GM21447 (cell line): ENCODE results near the gene SH3BP2.

Source experiments
- ATAC-seq: cut with Tn5 transposase; IDR thresholded peaks from one replicate; pipeline ENCODE4 v1.9.1; 2021; ENCODE audit not compliant: unreplicated experiment

Gene SH3BP2

DNA sequence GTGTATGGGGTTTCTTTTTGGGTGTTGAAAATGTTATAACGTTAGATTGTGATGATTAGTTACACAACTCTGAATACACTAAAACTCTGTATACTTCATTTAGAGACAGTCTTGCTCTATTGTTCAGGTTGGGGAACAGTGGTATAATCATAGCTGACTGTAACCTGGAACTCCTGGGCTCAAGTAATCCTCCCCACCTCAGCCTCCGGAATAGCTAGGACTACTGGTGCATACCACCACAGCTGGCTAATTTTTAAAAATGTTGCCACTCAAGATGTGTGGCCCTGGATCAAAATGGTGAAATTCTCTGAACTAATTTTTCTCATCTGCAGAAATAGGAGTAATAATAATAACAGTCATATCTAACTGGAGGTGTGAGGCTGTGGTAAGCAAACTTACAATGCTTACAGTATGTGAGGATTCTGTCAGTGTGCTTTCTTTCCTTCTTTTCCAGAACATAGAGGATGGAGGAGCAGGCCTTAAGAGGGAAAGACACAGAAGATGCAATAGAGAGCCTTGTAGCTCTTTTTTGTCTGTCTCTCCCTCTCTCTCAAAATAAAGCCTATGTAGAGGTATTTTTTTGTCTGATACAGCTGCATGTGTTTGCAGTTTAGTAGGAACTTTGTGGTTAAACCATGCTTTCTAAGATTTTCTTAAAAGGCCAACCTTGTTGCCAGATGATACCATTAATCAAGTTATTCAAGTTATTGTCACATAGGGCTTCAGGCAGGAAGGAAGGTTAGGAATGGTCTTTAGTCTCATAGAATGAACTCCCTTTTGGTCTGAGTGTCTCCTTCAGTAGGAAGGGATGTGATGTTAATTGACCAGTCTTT lies 58.3 kb downstream of the SH3BP2 start:
- ATAC-seq = no peak

DNA sequence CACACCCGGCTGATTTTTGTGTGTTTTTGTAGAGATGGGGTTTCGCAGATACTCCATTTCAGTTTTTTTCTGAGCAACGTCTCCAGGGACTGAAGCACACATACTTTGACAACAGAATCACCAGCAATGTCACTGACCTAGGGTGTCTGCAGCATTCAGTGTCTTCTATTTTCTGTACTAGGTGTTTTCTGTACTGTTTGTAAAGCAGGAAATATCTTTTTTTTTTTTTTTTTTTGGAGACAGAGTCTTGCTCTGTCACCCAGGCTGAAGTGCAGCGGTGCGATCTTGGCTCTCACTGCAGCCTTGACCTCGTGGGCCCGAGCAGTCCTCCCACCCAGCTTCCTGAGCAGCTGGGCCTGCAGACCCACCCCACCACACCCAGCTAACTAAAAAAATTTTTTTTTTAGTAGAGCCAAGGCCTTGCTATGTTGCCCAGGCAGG lies 59.6 kb downstream of the SH3BP2 start:
- ATAC-seq = peak; percentile 72

DNA sequence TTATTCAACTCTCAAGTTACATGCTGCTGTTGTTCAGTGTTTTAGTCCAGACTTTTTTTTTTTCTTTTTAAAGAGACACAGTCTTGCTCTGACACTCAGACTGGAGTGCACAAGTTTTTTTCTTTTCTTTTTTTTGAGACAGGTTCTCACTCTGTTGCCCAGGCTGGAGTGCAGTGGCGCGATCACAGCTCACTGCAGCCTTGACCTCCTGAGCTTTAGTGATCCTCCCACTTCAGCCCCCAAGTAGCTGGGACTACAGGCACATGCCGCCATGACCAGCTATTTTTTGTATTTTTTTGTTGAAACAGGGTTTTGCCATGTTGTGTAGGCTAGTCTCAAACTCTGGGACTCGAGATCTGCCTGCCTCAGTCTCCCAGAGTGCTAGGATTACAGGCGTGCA lies 62.7 kb downstream of the SH3BP2 start:
- no peak for ATAC-seq

DNA sequence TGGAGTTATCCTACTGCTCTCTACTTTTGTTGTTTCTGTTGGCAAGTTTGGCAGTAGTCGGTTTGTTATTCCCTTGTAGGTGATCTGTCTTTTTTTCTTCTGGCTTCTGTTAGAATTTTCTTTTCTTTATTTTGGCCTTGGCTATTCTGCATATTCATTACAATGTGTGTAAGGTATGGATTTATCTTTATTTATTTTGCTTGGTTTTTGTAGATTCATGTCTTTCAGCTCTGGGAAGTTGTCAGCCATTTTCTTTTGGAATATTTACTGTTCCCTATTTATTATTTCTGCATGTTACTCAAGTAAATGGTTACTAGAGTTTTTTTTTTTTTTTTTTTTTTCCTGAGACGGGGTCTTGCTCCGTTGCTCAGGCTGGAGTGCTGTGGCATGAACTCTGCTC lies 63.4 kb downstream of the SH3BP2 start:
- ATAC-seq = no peak

DNA sequence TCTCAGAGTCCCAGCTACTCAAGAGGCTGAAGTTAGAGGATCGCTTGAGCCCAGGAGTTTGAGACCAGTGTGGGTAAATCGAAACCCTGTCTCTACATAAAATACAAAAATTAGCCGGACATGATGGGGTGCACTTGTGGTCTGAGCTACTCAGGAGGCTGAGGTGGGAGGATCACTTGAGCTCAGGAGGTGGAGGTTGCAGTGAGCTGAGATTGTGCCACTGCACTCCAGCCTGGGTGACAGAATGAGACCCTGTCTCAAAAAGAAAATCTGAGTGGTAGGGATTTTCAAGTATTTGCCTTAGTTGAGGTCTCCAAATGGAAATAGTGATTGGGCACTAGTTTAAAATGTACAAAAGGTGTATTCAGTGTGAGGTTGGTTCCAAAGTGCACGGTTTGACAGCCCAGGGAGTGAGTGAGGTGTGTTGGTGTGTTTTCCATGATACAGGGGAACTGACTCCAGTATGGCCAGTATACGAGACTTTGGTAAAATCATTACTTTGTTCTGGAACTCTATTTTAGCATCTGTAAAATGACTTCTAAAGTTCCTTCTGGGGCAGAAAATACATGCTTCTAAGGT lies 64.6 kb downstream of the SH3BP2 start:
- ATAC-seq = no peak

DNA sequence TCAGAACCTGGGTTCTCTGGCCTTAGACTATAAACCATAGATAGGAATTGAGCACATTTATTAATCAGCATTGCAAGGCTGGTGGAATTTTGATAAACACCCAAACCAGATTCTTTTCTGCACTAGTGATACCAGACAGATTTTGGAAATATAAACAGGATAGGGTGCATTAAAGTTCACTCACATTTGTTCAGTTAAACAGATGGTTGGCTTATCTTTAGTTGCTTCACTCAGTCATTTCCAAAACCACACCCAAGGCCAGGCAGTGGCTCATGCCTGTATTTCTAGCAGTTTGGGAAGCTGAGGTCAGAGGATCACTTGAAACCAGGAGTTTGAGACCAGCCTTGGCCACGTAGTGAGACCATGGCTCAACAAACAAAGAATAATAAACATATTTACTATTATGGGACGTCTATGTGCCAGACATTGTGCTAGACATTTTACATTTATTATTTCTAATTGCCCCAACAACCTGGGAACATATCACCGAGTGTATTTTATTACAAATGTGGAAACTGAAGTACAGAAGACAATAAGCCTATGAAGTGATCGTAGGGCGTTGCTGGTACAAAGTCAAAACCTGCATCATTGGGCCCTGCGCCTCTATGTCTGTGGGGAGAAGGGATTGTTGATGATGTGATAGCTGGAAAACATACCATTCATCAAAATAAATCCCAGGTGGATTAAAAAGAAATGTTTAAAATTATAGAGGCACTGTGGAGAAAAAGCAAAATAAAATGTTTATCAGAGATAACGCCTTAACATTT lies 65.7 kb downstream of the SH3BP2 start:
- ATAC-seq = no peak

DNA sequence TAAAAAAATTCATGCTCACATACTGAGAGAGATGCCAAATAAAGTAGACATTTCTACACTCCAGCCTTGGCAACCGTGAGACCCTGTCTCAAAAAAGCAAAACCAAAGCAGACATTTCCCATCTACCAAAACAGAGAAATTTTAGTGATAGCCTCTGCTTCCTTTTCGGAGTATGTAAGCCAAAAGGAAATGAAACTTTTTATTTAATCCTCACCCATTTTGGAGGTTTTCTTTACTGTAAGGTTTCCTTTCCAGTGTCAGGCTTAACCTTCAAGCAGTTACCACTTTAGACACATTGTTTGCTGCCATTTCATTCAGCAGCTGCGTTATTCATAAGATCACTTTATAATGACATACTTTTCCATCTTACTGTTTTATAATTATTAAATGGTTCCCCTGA lies 66.6 kb downstream of the SH3BP2 start:
- no peak for ATAC-seq

DNA sequence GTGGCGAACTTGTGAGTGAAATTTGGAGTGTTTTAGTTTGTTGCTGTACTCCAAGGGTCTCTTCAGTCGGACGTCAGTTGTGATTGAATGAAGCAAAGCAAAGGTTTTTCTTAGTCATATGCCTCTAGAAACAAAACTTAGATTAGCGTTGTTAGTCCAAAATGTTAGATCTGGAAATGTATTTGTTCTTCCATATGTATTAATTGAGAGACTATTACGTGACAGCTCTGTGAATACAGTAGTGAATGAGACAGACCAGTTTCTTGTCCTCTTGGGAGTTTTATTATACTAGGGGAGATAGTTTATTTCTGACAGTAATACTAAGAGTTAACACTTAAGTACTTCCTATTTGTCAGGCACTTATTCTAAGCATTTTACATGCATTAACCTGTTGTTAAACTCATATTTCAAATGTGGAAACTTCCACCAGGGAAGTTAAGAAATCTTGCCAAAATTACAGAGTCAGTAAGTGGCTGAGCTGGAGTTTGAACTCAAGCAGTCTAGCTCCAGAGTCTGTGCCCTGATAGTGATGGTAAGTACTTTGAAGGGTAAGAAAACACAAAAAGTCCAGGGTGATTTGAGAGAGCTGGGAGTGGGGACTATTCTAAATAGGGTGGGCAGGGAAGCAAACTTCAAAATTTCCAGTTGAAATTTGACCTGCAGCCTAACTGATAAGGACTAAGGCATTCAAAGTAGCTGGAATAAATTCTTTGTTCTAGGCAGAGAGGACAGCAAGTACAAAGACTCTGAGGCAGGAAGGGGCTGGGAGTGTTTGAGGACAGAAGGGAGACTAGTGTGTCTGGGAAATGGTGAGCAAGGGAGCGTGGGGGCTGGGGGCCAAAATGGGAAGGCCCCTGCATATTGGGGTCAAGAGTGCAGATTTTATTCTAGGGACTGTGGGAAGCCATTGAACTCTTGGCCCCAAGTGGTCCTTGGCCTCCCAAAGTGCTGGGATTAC lies 67.8 kb downstream of the SH3BP2 start:
- no peak for ATAC-seq

DNA sequence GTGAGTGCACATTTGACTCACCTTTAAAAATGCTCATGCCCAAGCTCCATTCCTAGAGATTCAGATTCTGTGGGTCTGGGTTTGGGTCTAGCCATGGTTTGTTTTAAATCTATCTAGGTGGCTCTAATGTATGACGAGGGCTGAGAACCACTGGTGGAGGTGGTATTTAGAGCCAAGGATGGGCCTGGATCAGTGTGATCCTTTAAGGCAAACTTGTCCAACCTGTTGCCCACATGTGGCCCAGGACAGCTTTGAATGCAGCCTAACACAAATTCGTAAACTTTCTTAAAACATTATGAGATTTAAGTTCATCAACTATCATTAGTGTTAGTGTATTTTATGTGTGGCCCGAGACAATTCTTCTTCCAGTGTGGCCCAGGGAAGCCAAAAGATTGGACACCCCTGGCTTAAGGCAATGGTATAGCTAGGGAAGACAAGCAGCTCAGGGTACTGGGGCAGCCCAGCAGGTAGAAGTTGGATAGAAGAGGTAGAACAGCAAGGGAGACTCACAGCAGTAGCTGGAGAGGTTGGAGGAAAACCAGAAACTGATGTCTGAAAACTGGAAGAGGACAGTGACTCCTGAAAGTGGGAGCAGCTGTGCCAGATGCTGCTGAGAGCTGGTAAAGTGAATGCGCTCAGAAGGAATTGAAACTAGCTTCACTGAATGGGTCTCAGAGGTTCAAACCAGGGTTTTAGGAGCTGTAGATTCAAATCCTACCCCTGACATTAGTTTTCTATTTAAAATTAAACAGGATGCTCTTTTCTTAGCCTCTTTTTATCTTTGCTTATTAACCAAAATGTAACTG lies 68.9 kb downstream of the SH3BP2 start:
- ATAC-seq = no peak

DNA sequence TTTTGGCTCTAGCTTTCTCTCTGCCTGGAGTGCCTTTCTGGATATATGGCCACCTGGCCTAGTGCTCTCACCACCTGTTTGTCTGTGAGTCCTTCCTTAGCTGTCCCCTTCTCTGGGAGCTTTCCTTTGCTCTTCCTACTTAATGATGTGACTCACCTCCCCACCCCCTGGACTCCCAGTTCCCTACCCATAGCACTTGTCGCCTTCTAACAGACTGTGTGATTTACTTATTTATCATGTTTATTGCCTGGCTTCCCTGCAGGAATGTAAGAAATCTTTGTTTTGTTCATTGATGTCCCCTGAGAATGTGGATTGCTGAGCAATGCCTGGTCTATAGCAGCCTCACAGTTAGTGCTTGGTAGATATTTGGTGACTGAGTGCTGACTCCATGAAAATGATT lies 69.6 kb downstream of the SH3BP2 start:
- ATAC-seq = no peak

DNA sequence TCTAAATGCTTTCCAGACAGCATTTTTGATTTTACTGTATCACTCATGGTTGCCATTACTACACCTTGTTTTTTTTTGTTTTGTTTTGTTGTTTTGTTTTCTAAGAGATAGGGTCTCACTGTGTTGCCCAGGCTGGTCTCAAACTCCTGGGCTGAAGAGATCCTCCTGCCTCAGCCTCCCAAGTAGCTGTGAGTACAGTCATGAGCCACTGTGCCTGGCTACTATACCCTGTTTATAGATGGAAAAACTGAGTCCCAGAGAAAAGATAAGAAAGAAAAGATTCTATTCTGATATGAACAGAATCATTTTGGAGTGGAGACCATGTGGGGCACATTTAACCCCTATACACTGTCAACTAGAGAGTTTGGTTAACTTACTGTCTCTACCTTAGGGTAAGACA lies 70.8 kb downstream of the SH3BP2 start:
- no peak for ATAC-seq

DNA sequence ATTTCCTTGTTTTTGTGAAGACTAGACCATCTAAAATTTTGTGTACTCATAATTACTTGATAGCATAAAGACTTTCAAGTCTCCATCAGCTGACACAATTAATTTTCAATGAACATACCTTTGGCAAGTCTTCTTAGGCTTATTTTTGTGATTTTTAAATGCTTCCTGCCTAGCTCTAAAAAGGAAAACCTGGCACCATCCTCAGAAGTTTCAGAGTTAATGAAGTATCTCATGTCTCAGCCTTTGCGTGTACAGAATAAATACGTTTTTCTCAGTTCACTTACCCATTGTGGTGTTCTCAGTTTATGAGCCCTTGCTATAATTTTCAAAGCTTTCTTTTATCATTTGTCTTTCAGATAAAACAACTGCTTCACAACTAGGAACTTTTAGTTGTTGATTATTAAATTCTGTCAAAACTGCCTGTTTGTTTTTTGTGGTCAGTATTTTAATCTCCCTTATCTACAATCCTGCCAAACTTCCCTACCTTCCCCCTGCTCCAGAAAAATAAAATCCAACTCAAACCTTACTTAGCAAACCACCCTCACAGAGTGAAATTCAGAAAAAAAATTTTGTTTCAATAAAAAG lies 72.4 kb downstream of the SH3BP2 start:
- no peak for ATAC-seq

DNA sequence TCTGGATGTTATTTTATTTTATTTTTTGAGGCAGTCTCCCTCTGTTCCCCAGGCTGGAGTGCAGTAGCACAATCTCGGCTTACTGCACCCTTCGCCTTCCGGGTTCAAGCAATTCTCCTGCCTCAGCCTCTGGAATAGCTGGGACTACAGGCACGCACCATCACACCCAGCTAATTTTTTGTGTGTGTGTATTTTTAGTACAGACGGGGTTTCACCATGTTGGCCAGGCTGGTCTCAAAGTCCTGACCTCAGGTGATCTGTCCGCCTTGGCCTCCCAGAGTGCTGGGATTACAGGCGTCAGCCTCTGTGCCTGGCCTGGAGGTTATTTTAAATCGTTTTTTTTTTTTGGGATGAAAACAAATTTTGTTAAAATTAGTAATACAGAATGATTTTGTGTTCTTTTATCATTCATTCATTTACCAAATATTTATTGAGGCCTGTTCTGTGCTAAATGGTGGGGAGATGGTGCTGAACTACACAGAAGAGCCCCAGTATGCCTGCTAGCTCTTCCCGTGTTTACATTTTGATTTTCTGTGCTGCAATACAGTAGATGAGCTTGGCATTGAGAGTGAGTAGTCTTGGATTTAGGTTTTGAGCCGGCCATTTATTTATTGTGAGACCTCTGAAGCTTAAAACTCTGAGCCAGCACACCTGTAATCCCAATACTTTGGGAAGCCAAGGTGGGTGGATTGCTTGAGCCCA lies 73.4 kb downstream of the SH3BP2 start:
- no peak for ATAC-seq

DNA sequence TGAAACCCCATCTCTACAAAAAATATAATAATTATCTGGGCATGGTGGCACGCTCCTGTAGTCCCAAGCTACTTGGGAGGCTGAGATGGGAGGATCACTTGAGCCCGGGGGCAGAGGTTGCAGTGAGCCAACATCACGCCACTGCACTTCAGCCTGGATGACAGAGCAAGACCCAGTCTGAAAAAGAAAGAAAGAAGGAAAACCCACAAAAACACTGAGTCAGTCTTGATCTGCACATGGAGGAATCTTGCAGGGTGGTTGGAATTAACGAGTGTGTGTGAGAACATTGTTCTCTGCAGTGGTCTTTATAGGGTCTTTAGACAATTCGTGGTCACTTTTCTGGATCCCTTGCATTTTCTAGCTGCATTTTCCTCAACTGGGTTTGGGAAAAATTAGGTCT lies 74.0 kb downstream of the SH3BP2 start:
- ATAC-seq = no peak

DNA sequence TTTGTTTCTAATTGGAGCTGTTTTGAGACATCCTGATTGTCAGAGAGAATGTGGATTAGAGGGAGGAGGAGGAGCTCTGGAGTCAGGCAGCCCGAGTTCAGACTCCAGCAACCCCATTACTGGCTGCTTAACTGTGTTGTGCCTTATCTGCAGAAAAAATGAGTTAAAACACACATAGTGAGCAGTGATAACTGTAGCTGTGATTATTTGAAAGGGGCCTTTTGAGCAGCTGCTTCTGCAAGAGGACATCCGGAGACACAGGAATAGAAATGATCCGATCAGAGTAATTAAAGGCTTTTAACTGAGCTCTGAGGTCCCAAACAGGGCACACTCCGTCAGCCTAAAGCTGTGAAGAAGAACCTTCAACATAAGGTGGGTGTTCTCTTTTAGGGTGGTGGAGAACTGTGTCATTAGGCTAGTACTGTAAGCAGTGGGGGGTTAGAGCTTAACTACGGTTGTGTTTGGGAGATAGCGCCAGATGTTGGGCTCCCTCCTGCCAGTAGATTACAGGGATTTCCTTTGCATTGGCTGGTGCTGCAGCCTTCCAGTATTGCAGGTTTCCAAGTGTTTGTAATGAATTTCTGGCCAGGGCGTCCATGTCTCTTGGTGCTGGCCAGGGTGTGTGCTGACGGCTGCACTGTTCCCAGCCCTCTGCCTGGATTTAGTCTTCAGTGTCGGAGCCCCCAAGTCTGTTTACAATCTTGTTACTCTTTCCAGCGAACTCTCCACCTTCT lies 75.0 kb downstream of the SH3BP2 start:
- ATAC-seq = no peak

DNA sequence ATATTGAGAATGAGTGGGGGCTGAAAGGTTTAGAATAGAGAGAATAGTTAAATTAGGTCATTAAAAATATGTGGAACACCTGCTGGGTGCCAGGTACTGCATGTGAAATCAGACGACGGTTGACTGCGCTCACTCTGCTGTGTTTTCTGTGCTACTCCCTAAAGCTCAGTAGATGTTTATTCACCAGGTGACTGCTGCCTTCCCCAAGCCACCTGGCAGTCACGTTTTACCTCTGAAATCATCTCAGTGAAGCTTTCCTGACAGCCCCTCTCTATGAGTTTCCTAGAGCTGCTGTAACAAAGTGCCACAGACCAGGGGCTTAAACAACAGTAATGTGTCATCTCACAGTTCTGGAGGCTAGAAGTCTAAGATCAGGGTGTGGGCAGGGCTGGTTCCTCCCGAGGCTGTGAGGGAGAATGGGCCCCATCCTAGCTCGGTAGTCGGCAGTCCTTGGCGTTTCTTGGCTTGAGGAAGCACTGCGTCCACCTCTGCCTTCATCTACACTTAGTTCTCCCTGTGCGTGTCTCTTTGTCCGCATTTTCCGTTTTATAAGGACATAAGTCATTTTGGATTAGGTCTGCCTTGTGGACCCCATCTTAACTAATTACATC lies 76.1 kb downstream of the SH3BP2 start:
- ATAC-seq = no peak

DNA sequence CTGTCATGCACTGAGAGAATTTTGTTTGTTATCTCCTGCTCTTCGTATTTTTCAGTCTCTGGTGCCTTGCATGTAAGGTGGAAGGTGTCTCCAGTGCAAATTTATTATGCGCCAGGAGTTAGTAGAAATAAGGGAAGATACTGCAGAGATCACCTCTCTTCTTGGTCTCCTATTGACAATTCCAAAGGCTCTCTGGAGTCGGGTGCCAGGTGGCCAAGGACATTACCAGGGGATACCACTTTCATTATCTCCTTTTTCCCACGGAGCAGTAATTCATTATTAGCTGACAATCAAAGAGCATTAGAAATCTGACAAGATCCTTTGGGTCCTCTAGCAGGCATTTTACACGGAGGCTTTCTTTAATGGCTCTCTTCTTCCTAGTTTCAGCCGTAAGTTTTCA lies 76.8 kb downstream of the SH3BP2 start:
- no peak for ATAC-seq

DNA sequence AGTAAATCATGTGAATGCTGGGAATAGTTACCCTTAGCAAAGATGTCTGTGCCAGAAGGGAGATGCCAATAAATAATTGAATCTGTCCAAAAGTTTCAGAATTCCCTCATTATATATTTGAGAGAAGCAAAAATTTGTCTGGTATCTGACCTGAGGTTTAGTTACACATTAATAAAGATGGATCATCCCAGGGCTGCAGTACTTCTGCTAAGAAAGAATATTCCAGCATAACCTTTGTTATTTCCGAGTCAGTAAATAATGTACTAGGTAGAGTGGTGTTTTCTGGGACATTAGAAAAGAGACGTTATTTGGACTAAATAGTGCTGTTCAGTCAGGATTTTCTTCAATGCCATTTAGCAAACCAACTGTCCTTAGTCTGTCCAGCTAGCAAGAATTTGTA lies 77.2 kb downstream of the SH3BP2 start:
- ATAC-seq = no peak
